GM23338 (cell line): ENCODE data around the gene ZFHX2. TPM values are rescaled to one million over a fixed set of nuclear protein-coding genes. Genes with fewer than 3 reads are reported as not detected.

Experiments used
- ATAC-seq: fragments of 200-7000 bp; cut with Tn5 transposase; 3 replicates; pipeline ENCODE4 v1.9.1; 2020
- DNase-seq: peaks from one replicate; pipeline ENCODE4 v3.0.0-alpha.2; 2015; ENCODE audit warnings: low spot score
- H2AFZ ChIP-seq: fragments of 200-600 bp; sonication (generic); 2 replicates; pipeline ENCODE4 v1.8.0; 2016; ENCODE audit warnings: antibody characterized with exemption, mild to moderate bottlenecking, moderate library complexity
- H3F3A ChIP-seq: fragments of 200-600 bp; sonication (generic); replicated peaks from 2 replicates; pipeline ENCODE4 v1.8.0; 2017; ENCODE audit warnings: antibody characterized with exemption, mixed run types, low read depth
- H3K27ac ChIP-seq: fragments of 200-600 bp; sonication (generic); 2 replicates; pipeline ENCODE4 v1.6.1; 2016; ENCODE audit warnings: low read depth
- H3K27me3 ChIP-seq: fragments of 200-600 bp; sonication (generic); 2 replicates; pipeline ENCODE4 v1.8.0; 2016; ENCODE audit warnings: mild to moderate bottlenecking, mixed run types, moderate library complexity; ENCODE audit not compliant: insufficient read depth
- H3K36me3 ChIP-seq: fragments of 200-600 bp; sonication (generic); 2 replicates; pipeline ENCODE4 v1.8.0; 2016; ENCODE audit warnings: mild to moderate bottlenecking; ENCODE audit not compliant: insufficient read depth
- H3K4me1 ChIP-seq: fragments of 200-600 bp; sonication (generic); 2 replicates; pipeline ENCODE4 v1.8.0; 2016; ENCODE audit warnings: mild to moderate bottlenecking, moderate library complexity; ENCODE audit not compliant: insufficient read depth
- H3K4me2 ChIP-seq: fragments of 200-600 bp; sonication (generic); 2 replicates; pipeline ENCODE4 v1.7.1; 2017; ENCODE audit warnings: mixed run types
- H3K4me3 ChIP-seq: fragments of 200-600 bp; sonication (generic); 2 replicates; pipeline ENCODE4 v1.6.1; 2016; ENCODE audit warnings: mixed run types
- H3K79me2 ChIP-seq: fragments of 200-600 bp; sonication (generic); replicated peaks from 2 replicates; pipeline ENCODE4 v1.8.0; 2017; ENCODE audit warnings: mild to moderate bottlenecking; ENCODE audit not compliant: insufficient read depth
- H3K9me2 ChIP-seq: fragments of 200-600 bp; sonication (generic); 2 replicates; pipeline ENCODE4 v1.8.0; 2017; ENCODE audit not compliant: insufficient read depth
- H4K20me1 ChIP-seq: fragments of 200-600 bp; sonication (generic); replicated peaks from 2 replicates; pipeline ENCODE4 v1.8.0; 2017; ENCODE audit warnings: mild to moderate bottlenecking; ENCODE audit not compliant: insufficient read depth
- H3K27ac Mint-ChIP-seq: 2 replicates; pipeline ENCODE4 v1.8.0; 2020; ENCODE audit warnings: inconsistent platforms, mild to moderate bottlenecking, moderate library complexity, mixed read lengths
- H3K27me3 Mint-ChIP-seq: 3 replicates; pipeline ENCODE4 v1.8.0; 2022; ENCODE audit warnings: low read depth, mild to moderate bottlenecking, moderate library complexity, mixed read lengths, inconsistent platforms; ENCODE audit not compliant: insufficient read depth, poor library complexity
- H3K36me3 Mint-ChIP-seq: 3 replicates; pipeline ENCODE4 v1.8.0; 2021; ENCODE audit warnings: low read depth, mild to moderate bottlenecking, inconsistent platforms, moderate library complexity, mixed read lengths
- H3K4me1 Mint-ChIP-seq: 3 replicates; pipeline ENCODE4 v1.8.0; 2020; ENCODE audit warnings: mild to moderate bottlenecking, inconsistent platforms, mixed read lengths
- H3K4me3 Mint-ChIP-seq: 3 replicates; pipeline ENCODE4 v1.8.0; 2021; ENCODE audit warnings: moderate library complexity, mild to moderate bottlenecking, inconsistent platforms, mixed read lengths
- H3K9me3 Mint-ChIP-seq: 3 replicates; pipeline ENCODE4 v1.8.0; 2020; ENCODE audit warnings: moderate library complexity, mild to moderate bottlenecking, inconsistent platforms, mixed read lengths
- polyA plus RNA-seq: library from polyadenylated mRNA; unstranded; fragments of >200 nt; fragmentation: Nextera tagmentation; extraction: Ambion mirVana; gene quantifications from 2 replicates; pipeline ENCODE4 v1.2.1, GENCODE V29; 2016
- total RNA-seq: library from RNA; depleted of rRNA; stranded (reverse); fragments of >200 nt; shearing (Covaris generic); gene quantifications from 2 replicates; pipeline ENCODE4 v1.2.3, GENCODE V29; 2014
- TF ChIP-seq, protein P1 (sequence below), 2 experiments: fragments of 200-600 bp in 1 of 2; sonication (generic) in 1 of 2; conservative IDR thresholded peaks; 2 replicates each; pipeline versions ENCODE4 v1.5.1 to v1.6.1; 2016 to 2017; ENCODE audit warnings: antibody characterized with exemption in 2 of 2, low read depth in 2 of 2, mild to moderate bottlenecking in 2 of 2, moderate library complexity in 1 of 2
- TF ChIP-seq, protein P2 (sequence below): fragments of 250-450 bp; sonication (Bioruptor Pico); IDR thresholded peaks from 2 replicates; pipeline ENCODE4 v1.5.0; 2020; ENCODE audit warnings: mild to moderate bottlenecking, moderate library complexity

The ZFHX2 gene
- total and polyA plus RNA-seq, 2 experiments from 2014 or later = 11.6 to 18.5 TPM

- TF ChIP-seq, protein P1, sequence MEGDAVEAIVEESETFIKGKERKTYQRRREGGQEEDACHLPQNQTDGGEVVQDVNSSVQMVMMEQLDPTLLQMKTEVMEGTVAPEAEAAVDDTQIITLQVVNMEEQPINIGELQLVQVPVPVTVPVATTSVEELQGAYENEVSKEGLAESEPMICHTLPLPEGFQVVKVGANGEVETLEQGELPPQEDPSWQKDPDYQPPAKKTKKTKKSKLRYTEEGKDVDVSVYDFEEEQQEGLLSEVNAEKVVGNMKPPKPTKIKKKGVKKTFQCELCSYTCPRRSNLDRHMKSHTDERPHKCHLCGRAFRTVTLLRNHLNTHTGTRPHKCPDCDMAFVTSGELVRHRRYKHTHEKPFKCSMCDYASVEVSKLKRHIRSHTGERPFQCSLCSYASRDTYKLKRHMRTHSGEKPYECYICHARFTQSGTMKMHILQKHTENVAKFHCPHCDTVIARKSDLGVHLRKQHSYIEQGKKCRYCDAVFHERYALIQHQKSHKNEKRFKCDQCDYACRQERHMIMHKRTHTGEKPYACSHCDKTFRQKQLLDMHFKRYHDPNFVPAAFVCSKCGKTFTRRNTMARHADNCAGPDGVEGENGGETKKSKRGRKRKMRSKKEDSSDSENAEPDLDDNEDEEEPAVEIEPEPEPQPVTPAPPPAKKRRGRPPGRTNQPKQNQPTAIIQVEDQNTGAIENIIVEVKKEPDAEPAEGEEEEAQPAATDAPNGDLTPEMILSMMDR (conservative IDR thresholded peaks at IDR 0.05; ENCODE audit: low read depth in 2 of 2) = no peak
- TF ChIP-seq, protein P2, sequence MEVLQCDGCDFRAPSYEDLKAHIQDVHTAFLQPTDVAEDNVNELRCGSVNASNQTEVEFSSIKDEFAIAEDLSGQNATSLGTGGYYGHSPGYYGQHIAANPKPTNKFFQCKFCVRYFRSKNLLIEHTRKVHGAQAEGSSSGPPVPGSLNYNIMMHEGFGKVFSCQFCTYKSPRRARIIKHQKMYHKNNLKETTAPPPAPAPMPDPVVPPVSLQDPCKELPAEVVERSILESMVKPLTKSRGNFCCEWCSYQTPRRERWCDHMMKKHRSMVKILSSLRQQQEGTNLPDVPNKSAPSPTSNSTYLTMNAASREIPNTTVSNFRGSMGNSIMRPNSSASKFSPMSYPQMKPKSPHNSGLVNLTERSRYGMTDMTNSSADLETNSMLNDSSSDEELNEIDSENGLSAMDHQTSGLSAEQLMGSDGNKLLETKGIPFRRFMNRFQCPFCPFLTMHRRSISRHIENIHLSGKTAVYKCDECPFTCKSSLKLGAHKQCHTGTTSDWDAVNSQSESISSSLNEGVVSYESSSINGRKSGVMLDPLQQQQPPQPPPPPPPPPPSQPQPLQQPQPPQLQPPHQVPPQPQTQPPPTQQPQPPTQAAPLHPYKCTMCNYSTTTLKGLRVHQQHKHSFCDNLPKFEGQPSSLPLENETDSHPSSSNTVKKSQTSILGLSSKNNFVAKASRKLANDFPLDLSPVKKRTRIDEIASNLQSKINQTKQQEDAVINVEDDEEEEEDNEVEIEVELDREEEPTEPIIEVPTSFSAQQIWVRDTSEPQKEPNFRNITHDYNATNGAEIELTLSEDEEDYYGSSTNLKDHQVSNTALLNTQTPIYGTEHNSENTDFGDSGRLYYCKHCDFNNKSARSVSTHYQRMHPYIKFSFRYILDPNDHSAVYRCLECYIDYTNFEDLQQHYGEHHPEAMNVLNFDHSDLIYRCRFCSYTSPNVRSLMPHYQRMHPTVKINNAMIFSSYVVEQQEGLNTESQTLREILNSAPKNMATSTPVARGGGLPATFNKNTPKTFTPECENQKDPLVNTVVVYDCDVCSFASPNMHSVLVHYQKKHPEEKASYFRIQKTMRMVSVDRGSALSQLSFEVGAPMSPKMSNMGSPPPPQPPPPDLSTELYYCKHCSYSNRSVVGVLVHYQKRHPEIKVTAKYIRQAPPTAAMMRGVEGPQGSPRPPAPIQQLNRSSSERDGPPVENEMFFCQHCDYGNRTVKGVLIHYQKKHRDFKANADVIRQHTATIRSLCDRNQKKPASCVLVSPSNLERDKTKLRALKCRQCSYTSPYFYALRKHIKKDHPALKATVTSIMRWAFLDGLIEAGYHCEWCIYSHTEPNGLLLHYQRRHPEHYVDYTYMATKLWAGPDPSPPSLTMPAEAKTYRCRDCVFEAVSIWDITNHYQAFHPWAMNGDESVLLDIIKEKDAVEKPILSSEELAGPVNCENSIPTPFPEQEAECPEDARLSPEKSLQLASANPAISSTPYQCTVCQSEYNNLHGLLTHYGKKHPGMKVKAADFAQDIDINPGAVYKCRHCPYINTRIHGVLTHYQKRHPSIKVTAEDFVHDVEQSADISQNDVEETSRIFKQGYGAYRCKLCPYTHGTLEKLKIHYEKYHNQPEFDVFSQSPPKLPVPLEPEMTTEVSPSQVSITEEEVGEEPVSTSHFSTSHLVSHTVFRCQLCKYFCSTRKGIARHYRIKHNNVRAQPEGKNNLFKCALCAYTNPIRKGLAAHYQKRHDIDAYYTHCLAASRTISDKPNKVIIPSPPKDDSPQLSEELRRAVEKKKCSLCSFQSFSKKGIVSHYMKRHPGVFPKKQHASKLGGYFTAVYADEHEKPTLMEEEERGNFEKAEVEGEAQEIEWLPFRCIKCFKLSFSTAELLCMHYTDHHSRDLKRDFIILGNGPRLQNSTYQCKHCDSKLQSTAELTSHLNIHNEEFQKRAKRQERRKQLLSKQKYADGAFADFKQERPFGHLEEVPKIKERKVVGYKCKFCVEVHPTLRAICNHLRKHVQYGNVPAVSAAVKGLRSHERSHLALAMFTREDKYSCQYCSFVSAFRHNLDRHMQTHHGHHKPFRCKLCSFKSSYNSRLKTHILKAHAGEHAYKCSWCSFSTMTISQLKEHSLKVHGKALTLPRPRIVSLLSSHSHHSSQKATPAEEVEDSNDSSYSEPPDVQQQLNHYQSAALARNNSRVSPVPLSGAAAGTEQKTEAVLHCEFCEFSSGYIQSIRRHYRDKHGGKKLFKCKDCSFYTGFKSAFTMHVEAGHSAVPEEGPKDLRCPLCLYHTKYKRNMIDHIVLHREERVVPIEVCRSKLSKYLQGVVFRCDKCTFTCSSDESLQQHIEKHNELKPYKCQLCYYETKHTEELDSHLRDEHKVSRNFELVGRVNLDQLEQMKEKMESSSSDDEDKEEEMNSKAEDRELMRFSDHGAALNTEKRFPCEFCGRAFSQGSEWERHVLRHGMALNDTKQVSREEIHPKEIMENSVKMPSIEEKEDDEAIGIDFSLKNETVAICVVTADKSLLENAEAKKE (CRISPR knock-in tag) = peak; percentile 40; the same call in 1 of the 2 replicates
- Histone ChIP-seq H3K4me2 (peak overlapping the region; percentile 52), H3K27me3 (no peaks in the 10 kb centered on the region), H2AFZ (no peak overlapping the region), H3K27ac (peak overlapping the region; percentile 72; the same call in 1 of the 2 replicates), H3K4me3 (no peak overlapping the region), H4K20me1 (no peaks in the 10 kb centered on the region), H3F3A (peaks cover 12% of the 10 kb centered on the region; the same call in 1 of the 2 replicates), H3K36me3 (no peaks in the 10 kb centered on the region), H3K9me2 (peaks cover 4% of the 10 kb centered on the region; the same call in 1 of the 2 replicates), H3K79me2 (no peaks in the 10 kb centered on the region), H3K4me1 (peaks cover 51% of the 10 kb centered on the region)
- H3K27ac Mint-ChIP-seq = peak overlapping the region; percentile 36
- DNase-seq (peak; percentile 54), ATAC-seq (peak; percentile 27)
- no peak overlapping the region; the same call in 2 of the 3 replicates for H3K4me3 Mint-ChIP-seq
- H3K36me3 Mint-ChIP-seq = no peaks in the 10 kb centered on the region
- H3K27me3 Mint-ChIP-seq = peaks cover 2% of the 10 kb centered on the region
- no peaks in the 10 kb centered on the region; the same call in 2 of the 3 replicates for H3K9me3 Mint-ChIP-seq
- peaks cover 62% of the 10 kb centered on the region for H3K4me1 Mint-ChIP-seq
Observed at GRCh38 chr14:23485326-23485725, 66.2 kb downstream of the ZFHX2 start.
